K562 (cell line): ENCODE results near the gene EXOSC9. TPM values are rescaled to one million over a fixed set of nuclear protein-coding genes. Genes with fewer than 3 reads are reported as not detected.

ENCODE experiments used
- CBFA2T2 ChIP-seq: fragments of 450-650 bp; conservative IDR thresholded peaks from 2 replicates; pipeline ENCODE4 v1.6.1; 2017; ENCODE audit warnings: mild to moderate bottlenecking
- GABPB1 ChIP-seq: sonication (generic); formaldehyde crosslinking; IDR thresholded peaks from 2 replicates; pipeline ENCODE4 v1.8.0; 2022; ENCODE audit warnings: mild to moderate bottlenecking, missing genetic modification reagents
- HCFC1 ChIP-seq: IDR thresholded peaks from 2 replicates; pipeline ENCODE4 v1.6.1; 2012; ENCODE audit warnings: low read depth, low read length, improper control_type of control experiment
- IFI16 ChIP-seq: fragments of 250-450 bp; sonication (Bioruptor Pico); IDR thresholded peaks from 2 replicates; pipeline ENCODE4 v2.1.2; 2022; ENCODE audit warnings: mild to moderate bottlenecking, inconsistent platforms
- MYC ChIP-seq, 2 experiments: fragments of 250-450 bp in 1 of 2; sonication (Bioruptor Pico) in 1 of 2; IDR thresholded peaks; 2 replicates each; pipeline versions ENCODE4 v1.5.1 to v1.6.1; 2012 to 2021; ENCODE audit warnings: low read depth in 2 of 2, borderline replicate concordance in 1 of 2, improper control_type of control experiment in 1 of 2, low read length in 1 of 2, mild to moderate bottlenecking in 1 of 2, moderate library complexity in 1 of 2
- MYNN ChIP-seq, 2 experiments: sonication (generic); formaldehyde crosslinking in 1 of 2; IDR thresholded peaks; 2 replicates each; pipeline versions ENCODE4 v1.5.0 to v1.6.1; 2016 to 2020; ENCODE audit warnings: antibody characterized with exemption in 1 of 2, missing genetic modification reagents in 1 of 2
- POLR2B ChIP-seq: fragments of 450-650 bp; IDR thresholded peaks from 2 replicates; pipeline ENCODE4 v1.6.1; 2018; ENCODE audit warnings: low read depth; ENCODE audit not compliant: partially characterized antibody
- SREBF1 ChIP-seq: fragments of 150-350 bp; IDR thresholded peaks from 2 replicates; pipeline ENCODE4 v1.6.1; 2014; ENCODE audit warnings: antibody characterized with exemption, low read depth, low read length, borderline replicate concordance
- TEAD2 ChIP-seq: fragments of 450-650 bp; IDR thresholded peaks from 2 replicates; pipeline ENCODE4 v1.6.1; 2016; ENCODE audit warnings: missing genetic modification characterization, control low read depth, missing compliant biosample characterization
- ZNF3 ChIP-seq: fragments of 250-450 bp; sonication (Bioruptor Pico); IDR thresholded peaks from 2 replicates; pipeline ENCODE4 v1.5.0; 2021; ENCODE audit warnings: mild to moderate bottlenecking, moderate library complexity
- polyA plus RNA-seq, 8 experiments: library from polyadenylated mRNA; depleted of rRNA in 4 of 8; stranded (reverse) in 5 of 8; unstranded in 3 of 8; fragments of >200 nt; fragmentation: Nextera tagmentation in 2 of 8; fragmentation: Illumina TruSeq in 1 of 8; extraction: Ambion mirVana in 2 of 8; extraction: Trizol in 1 of 8; gene quantifications; 2 replicates each; pipeline versions ENCODE4 v1.2.1 to v1.2.3, GENCODE V29; 2011 to 2014; ENCODE audit warnings: inconsistent platforms in 1 of 8, missing spikeins in 1 of 8
- total RNA-seq, 7 experiments: library from RNA; depleted of rRNA in 6 of 7; stranded (reverse); fragments of >200 nt in 6 of 7; fragmentation: Illumina TruSeq in 2 of 7; extraction: Trizol in 2 of 7; gene quantifications; 2 replicates each; pipeline versions ENCODE4 v1.2.1 to v1.2.3, GENCODE V29; 2011 to 2021; ENCODE audit warnings: low replicate concordance in 1 of 7
- TF ChIP-seq, protein P1 (sequence below): fragments of 200-800 bp; sonication (Bioruptor generic); IDR thresholded peaks from 2 replicates; pipeline ENCODE4 v1.6.1; 2016; ENCODE audit warnings: missing genetic modification characterization, missing compliant biosample characterization
- TF ChIP-seq, protein P2 (sequence below): IDR thresholded peaks from 2 replicates; pipeline ENCODE4 v1.6.1; 2011; ENCODE audit not compliant: insufficient read length; ENCODE audit errors: extremely low read depth
- TF ChIP-seq, protein P3 (sequence below): fragments of 250-450 bp; sonication (Bioruptor Pico); IDR thresholded peaks from 2 replicates; pipeline ENCODE4 v1.5.0; 2020; ENCODE audit warnings: mild to moderate bottlenecking, borderline replicate concordance
- TF ChIP-seq, protein P4 (sequence below): sonication (generic); formaldehyde crosslinking; IDR thresholded peaks from 2 replicates; pipeline ENCODE4 v1.8.0; 2023; ENCODE audit warnings: missing genetic modification reagents, mild to moderate bottlenecking, borderline replicate concordance

EXOSC9 gene
- total and polyA plus RNA-seq, 9 of the 15 experiments (the other 6 are each of a cell fraction or from before 2014, with no cell fraction given) = 64.7 to 166 (median 115) TPM

DNA sequence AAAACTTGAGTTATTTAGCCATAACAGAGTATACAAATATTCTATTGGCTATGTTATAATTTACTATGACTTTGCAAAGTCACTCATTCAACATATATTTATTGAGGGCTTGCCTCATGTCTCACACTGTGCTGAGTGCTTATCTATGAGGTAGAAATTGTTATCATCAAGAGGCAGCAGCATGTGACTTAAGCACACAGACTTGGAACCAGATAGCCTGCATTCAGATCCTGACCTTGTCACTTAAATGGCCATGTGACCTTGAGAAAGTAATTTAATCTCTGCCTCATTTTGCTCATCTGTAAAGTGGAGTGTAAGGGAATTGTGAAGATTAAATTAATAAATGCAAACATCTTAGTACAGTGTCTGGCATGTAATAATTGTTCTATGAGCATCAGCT lies 10.1 kb upstream of the EXOSC9 start (continued):
- TF ChIP-seq, protein P1, sequence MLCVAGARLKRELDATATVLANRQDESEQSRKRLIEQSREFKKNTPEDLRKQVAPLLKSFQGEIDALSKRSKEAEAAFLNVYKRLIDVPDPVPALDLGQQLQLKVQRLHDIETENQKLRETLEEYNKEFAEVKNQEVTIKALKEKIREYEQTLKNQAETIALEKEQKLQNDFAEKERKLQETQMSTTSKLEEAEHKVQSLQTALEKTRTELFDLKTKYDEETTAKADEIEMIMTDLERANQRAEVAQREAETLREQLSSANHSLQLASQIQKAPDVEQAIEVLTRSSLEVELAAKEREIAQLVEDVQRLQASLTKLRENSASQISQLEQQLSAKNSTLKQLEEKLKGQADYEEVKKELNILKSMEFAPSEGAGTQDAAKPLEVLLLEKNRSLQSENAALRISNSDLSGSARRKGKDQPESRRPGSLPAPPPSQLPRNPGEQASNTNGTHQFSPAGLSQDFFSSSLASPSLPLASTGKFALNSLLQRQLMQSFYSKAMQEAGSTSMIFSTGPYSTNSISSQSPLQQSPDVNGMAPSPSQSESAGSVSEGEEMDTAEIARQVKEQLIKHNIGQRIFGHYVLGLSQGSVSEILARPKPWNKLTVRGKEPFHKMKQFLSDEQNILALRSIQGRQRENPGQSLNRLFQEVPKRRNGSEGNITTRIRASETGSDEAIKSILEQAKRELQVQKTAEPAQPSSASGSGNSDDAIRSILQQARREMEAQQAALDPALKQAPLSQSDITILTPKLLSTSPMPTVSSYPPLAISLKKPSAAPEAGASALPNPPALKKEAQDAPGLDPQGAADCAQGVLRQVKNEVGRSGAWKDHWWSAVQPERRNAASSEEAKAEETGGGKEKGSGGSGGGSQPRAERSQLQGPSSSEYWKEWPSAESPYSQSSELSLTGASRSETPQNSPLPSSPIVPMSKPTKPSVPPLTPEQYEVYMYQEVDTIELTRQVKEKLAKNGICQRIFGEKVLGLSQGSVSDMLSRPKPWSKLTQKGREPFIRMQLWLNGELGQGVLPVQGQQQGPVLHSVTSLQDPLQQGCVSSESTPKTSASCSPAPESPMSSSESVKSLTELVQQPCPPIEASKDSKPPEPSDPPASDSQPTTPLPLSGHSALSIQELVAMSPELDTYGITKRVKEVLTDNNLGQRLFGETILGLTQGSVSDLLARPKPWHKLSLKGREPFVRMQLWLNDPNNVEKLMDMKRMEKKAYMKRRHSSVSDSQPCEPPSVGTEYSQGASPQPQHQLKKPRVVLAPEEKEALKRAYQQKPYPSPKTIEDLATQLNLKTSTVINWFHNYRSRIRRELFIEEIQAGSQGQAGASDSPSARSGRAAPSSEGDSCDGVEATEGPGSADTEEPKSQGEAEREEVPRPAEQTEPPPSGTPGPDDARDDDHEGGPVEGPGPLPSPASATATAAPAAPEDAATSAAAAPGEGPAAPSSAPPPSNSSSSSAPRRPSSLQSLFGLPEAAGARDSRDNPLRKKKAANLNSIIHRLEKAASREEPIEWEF (CRISPR knock-in tag) = no peak
- 0 out of 2 replicates have a peak, but pooled peaks have one; percentile 30 for TF ChIP-seq GABPB1 (CRISPR knock-in tag)
- no peak for TF ChIP-seq IFI16 (CRISPR knock-in tag)
- no peak for TF ChIP-seq POLR2B
- TF ChIP-seq MYNN (IDR thresholded peaks at IDR 0.05) = no peak
- no peak for TF ChIP-seq MYNN (CRISPR knock-in tag; IDR thresholded peaks at IDR 0.05)
- TF ChIP-seq, protein P2, sequence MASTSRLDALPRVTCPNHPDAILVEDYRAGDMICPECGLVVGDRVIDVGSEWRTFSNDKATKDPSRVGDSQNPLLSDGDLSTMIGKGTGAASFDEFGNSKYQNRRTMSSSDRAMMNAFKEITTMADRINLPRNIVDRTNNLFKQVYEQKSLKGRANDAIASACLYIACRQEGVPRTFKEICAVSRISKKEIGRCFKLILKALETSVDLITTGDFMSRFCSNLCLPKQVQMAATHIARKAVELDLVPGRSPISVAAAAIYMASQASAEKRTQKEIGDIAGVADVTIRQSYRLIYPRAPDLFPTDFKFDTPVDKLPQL = no peak
- TF ChIP-seq, protein P3, sequence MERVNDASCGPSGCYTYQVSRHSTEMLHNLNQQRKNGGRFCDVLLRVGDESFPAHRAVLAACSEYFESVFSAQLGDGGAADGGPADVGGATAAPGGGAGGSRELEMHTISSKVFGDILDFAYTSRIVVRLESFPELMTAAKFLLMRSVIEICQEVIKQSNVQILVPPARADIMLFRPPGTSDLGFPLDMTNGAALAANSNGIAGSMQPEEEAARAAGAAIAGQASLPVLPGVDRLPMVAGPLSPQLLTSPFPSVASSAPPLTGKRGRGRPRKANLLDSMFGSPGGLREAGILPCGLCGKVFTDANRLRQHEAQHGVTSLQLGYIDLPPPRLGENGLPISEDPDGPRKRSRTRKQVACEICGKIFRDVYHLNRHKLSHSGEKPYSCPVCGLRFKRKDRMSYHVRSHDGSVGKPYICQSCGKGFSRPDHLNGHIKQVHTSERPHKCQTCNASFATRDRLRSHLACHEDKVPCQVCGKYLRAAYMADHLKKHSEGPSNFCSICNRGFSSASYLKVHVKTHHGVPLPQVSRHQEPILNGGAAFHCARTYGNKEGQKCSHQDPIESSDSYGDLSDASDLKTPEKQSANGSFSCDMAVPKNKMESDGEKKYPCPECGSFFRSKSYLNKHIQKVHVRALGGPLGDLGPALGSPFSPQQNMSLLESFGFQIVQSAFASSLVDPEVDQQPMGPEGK = no peak
- TF ChIP-seq SREBF1 = no peak
- TF ChIP-seq MYC (IDR thresholded peaks at IDR 0.05; ENCODE audit: low read depth, low read length) = peak; percentile 83
- no peak for TF ChIP-seq MYC (CRISPR knock-in tag; IDR thresholded peaks at IDR 0.05; ENCODE audit: borderline replicate concordance, low read depth)
- peak; percentile 95 for TF ChIP-seq CBFA2T2
- TF ChIP-seq ZNF3 (CRISPR knock-in tag) = no peak
- no peak for TF ChIP-seq TEAD2 (tag)
- no peak for TF ChIP-seq HCFC1
- TF ChIP-seq, protein P4, sequence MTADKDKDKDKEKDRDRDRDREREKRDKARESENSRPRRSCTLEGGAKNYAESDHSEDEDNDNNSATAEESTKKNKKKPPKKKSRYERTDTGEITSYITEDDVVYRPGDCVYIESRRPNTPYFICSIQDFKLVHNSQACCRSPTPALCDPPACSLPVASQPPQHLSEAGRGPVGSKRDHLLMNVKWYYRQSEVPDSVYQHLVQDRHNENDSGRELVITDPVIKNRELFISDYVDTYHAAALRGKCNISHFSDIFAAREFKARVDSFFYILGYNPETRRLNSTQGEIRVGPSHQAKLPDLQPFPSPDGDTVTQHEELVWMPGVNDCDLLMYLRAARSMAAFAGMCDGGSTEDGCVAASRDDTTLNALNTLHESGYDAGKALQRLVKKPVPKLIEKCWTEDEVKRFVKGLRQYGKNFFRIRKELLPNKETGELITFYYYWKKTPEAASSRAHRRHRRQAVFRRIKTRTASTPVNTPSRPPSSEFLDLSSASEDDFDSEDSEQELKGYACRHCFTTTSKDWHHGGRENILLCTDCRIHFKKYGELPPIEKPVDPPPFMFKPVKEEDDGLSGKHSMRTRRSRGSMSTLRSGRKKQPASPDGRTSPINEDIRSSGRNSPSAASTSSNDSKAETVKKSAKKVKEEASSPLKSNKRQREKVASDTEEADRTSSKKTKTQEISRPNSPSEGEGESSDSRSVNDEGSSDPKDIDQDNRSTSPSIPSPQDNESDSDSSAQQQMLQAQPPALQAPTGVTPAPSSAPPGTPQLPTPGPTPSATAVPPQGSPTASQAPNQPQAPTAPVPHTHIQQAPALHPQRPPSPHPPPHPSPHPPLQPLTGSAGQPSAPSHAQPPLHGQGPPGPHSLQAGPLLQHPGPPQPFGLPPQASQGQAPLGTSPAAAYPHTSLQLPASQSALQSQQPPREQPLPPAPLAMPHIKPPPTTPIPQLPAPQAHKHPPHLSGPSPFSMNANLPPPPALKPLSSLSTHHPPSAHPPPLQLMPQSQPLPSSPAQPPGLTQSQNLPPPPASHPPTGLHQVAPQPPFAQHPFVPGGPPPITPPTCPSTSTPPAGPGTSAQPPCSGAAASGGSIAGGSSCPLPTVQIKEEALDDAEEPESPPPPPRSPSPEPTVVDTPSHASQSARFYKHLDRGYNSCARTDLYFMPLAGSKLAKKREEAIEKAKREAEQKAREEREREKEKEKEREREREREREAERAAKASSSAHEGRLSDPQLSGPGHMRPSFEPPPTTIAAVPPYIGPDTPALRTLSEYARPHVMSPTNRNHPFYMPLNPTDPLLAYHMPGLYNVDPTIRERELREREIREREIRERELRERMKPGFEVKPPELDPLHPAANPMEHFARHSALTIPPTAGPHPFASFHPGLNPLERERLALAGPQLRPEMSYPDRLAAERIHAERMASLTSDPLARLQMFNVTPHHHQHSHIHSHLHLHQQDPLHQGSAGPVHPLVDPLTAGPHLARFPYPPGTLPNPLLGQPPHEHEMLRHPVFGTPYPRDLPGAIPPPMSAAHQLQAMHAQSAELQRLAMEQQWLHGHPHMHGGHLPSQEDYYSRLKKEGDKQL (CRISPR knock-in tag) = no peak
